ENCODE measurements around the gene PPP4R3B. TPM values are rescaled to one million over a fixed set of nuclear protein-coding genes. Genes with fewer than 3 reads are reported as not detected.

PPP4R3B gene
- total RNA-seq (34.7 TPM), polyA plus RNA-seq (ENCODE audit: insufficient read depth in 1 of 8, insufficient read length in 8 of 8, low replicate concordance in 1 of 8) (10 to 100 TPM; 33.4 to 52.0 (median 42.0) TPM)
- long read RNA-seq, donor 1, full-length matches to known transcripts = 2 of 2 reads
- long read RNA-seq, donor 1, partial matches to known transcripts = 0 of 2 reads
- long read RNA-seq, donor 1, other reads (novel, unspliced or antisense) = 0 of 2 reads
- long read RNA-seq, donor 2, full-length matches to known transcripts = 1 of 1 reads
- long read RNA-seq, donor 2, partial matches to known transcripts = 0 of 1 reads
- long read RNA-seq, donor 2, other reads (novel, unspliced or antisense) = 0 of 1 reads
- long read RNA-seq, donor 3, full-length matches to known transcripts = 3 of 8 reads
- long read RNA-seq, donor 3, partial matches to known transcripts = 5 of 8 reads
- long read RNA-seq, donor 3, other reads (novel, unspliced or antisense) = 0 of 8 reads
- long read RNA-seq, donor 4, full-length matches to known transcripts = 2 of 2 reads
- long read RNA-seq, donor 4, partial matches to known transcripts = 0 of 2 reads
- long read RNA-seq, donor 4, other reads (novel, unspliced or antisense) = 0 of 2 reads
- long read RNA-seq, donor 5, full-length matches to known transcripts = 2 of 29 reads
- long read RNA-seq, donor 5, partial matches to known transcripts = 27 of 29 reads
- long read RNA-seq, donor 5, other reads (novel, unspliced or antisense) = 0 of 29 reads
- long read RNA-seq, donor 6, full-length matches to known transcripts = 3 of 12 reads
- long read RNA-seq, donor 6, partial matches to known transcripts = 9 of 12 reads
- long read RNA-seq, donor 6, other reads (novel, unspliced or antisense) = 0 of 12 reads
- long read RNA-seq, donor 7, full-length matches to known transcripts = 2 of 2 reads
- long read RNA-seq, donor 7, partial matches to known transcripts = 0 of 2 reads
- long read RNA-seq, donor 7, other reads (novel, unspliced or antisense) = 0 of 2 reads
- long read RNA-seq, donor 8, full-length matches to known transcripts = 1 of 1 reads
- long read RNA-seq, donor 8, partial matches to known transcripts = 0 of 1 reads
- long read RNA-seq, donor 8, other reads (novel, unspliced or antisense) = 0 of 1 reads
- long read RNA-seq, donor 9, full-length matches to known transcripts = 4 of 4 reads
- long read RNA-seq, donor 9, partial matches to known transcripts = 0 of 4 reads
- long read RNA-seq, donor 9, other reads (novel, unspliced or antisense) = 0 of 4 reads
- long read RNA-seq, donor 10, full-length matches to known transcripts = 2 of 13 reads
- long read RNA-seq, donor 10, partial matches to known transcripts = 11 of 13 reads
- long read RNA-seq, donor 10, other reads (novel, unspliced or antisense) = 0 of 13 reads
- long read RNA-seq, donor 11 = 0 reads

DNA sequence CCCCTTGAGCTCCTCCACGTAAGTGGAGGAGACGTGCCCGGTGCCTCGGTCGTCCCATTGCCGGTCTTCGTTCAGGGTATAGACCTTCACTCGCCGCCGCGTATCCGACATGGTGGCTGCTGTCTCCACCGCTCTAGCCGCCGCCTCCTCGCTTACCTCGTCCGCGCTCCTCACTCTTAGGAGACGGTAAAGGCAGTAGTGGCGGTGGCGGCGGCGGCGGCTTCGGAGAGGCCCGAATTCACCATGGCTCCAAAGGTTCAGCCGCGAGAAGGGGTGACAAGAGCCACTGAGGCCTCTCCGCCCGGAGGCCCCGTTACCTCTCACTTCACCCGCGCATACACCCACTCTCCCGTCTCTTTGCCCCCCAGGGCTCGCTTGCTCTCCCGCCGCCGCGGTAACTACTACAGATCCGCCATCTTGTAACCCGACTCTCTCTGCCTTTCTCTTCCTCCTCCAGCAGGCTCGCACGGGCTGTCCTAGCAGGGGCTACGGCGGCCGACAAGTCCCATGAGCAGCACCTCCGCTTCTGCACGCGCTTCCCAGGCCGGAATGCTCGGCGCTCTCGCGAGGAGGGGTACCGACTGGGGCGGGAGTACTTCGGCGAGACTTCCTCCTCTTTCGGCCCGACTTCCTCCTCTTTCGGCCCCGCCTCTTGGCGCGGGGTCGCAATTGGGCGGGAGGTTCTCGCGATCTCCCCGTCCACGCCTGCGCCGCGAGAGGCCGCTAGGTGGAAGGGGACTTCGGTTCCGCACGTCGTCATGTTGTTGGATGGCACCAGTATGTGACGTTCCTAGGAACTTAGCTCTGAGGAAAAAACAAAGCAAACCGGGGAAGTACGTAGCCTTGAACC, at the start of gene PPP4R3B:
Gene PPP4R3B (minus strand): TSS at position 448 of the 850 bp plus-strand sequence. CDS start 337 bp downstream, at position 111.
- Histone ChIP-seq H3K4me3 (ENCODE audit: low read length) (peak within 1 kb of the TSS; percentile 80), H3K36me3 (ENCODE audit: control insufficient read depth, insufficient read depth, low read length) (peaks cover 3% of the 10 kb centered on the region), H3K9me3 (replicated peaks; ENCODE audit: control insufficient read depth, low read depth, low read length) (no peaks in the 10 kb centered on the region), H3K4me1 (ENCODE audit: control insufficient read depth, insufficient read depth, low read length) (peaks cover 10% of the 10 kb centered on the region), H3K27me3 (ENCODE audit: control insufficient read depth, insufficient read depth, low read length) (no peaks in the 10 kb centered on the region), H3K27ac (ENCODE audit: low read length) (peak within 1 kb of the TSS; percentile 98)
- DNase-seq = peak; percentile 100
- 0% methylated on average over 76 of the region's 82 CpGs for WGBS (ENCODE audit: insufficient coverage)

DNA sequence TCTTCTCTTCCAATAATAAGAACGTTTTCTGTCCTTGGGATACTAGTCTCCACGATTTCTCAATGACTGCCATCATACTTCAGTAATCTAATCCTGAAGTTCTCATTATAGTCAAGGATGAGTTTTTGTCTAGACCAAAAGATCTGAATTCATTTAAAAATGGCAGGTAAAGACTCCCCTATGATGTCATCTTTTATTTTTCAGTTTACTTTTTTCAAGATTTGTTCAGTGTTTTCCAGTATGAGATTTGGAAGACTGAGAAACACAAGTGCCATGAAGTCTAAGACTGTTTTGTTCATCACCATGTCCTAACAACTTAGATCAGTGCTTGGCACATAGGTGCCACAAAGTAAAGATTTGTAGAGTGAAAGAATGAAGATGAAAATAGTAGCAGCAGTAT, 35.8 kb upstream of the PPP4R3B start:
- Histone ChIP-seq H3K4me1 (ENCODE audit: control insufficient read depth, insufficient read depth, low read length) (no peaks in the 10 kb centered on the region), H3K36me3 (ENCODE audit: control insufficient read depth, insufficient read depth, low read length) (peaks cover 12% of the 10 kb centered on the region), H3K4me3 (ENCODE audit: low read length) (no peak overlapping the region), H3K9me3 (replicated peaks; ENCODE audit: control insufficient read depth, low read depth, low read length) (no peaks in the 10 kb centered on the region), H3K27ac (ENCODE audit: low read length) (no peak overlapping the region), H3K27me3 (ENCODE audit: control insufficient read depth, insufficient read depth, low read length) (no peaks in the 10 kb centered on the region)
- DNase-seq = no peak
- WGBS (ENCODE audit: insufficient coverage) = no CpG with 5 or more reads among the region's 2 CpGs

DNA sequence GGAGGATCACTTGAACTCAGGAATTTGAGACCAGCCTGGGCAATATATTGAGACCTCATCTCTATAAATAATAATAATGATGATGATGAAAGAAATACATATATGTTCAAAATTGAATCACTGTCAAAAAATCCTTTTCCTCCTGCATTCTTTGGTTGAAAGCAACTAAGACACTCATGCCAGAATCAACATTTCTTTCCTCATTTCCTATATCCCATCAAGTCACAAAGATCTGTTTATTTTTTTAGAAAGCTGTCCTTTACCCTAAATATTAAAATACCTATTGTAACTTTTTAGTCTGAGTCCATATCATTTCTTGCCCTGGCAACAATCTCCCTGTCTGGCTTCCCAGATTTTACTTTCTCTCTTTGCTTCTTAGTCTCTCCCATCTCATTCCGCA, 31.8 kb upstream of the PPP4R3B start:
- no peak for DNase-seq
- Histone ChIP-seq H3K4me1 (ENCODE audit: control insufficient read depth, insufficient read depth, low read length) (no peaks in the 10 kb centered on the region), H3K4me3 (ENCODE audit: low read length) (no peak overlapping the region), H3K9me3 (replicated peaks; ENCODE audit: control insufficient read depth, low read depth, low read length) (no peaks in the 10 kb centered on the region), H3K27me3 (ENCODE audit: control insufficient read depth, insufficient read depth, low read length) (no peaks in the 10 kb centered on the region), H3K36me3 (ENCODE audit: control insufficient read depth, insufficient read depth, low read length) (peaks cover 17% of the 10 kb centered on the region), H3K27ac (ENCODE audit: low read length) (no peak overlapping the region)
- whole genome bisulfite sequencing (ENCODE audit: insufficient coverage) = 100% methylated on average over 1 of the region's 1 CpG

DNA sequence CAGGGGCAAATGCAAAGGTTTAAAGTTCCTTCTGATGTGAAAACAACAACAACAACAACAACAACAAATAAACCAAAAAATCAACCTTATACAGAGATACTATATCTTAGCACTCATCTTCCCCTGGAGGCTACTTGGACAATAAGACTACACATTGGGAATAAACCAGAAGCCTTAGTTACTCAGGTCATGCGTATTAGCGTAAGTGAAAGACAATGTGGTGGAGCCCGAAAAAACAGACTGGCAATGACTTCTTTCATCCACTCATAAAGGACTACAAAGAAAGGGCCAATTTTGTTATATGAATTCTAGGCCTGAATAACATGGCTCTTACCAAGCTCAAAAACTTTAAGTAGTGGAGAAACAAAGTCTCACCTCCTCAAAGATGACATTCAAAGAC, 19.4 kb upstream of the PPP4R3B start:
- no peaks in the 10 kb centered on the region for H3K9me3 ChIP-seq (replicated peaks; ENCODE audit: control insufficient read depth, low read depth, low read length)
- no peak for DNase-seq
- H3K4me3 ChIP-seq (ENCODE audit: low read length) = no peak overlapping the region
- H3K27ac ChIP-seq (ENCODE audit: low read length) = no peak overlapping the region
- WGBS (ENCODE audit: insufficient coverage) = no CpG with 5 or more reads among the region's 3 CpGs
- no peaks in the 10 kb centered on the region for H3K4me1 ChIP-seq (ENCODE audit: control insufficient read depth, insufficient read depth, low read length)
- peaks cover 28% of the 10 kb centered on the region for H3K36me3 ChIP-seq (ENCODE audit: control insufficient read depth, insufficient read depth, low read length)
- H3K27me3 ChIP-seq (ENCODE audit: control insufficient read depth, insufficient read depth, low read length) = no peaks in the 10 kb centered on the region

DNA sequence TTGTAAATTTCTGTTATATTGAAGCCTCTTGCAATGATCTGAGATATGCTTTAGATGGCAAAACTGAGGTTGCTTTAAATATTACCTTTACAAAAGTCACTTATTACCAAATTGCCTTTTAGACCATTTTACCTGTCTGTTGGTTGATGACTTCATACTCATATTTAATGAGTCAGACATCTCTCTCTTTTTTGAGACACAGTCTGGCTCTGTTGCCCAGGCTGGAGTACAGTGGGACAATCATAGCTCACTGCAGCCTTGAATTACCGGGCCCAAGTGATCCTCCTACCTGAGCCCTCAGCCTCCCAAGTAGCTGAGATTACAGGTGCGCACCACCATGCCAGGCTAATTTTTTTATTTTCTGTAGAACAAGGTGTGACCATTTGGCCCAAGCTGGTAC, 11.5 kb upstream of the PPP4R3B start:
- 88% methylated on average over 1 of the region's 2 CpGs for WGBS (ENCODE audit: insufficient coverage)
- H3K27ac ChIP-seq (ENCODE audit: low read length) = no peak overlapping the region
- H3K27me3 ChIP-seq (ENCODE audit: control insufficient read depth, insufficient read depth, low read length) = no peaks in the 10 kb centered on the region
- H3K4me3 ChIP-seq (ENCODE audit: low read length) = no peak overlapping the region
- peaks cover 4% of the 10 kb centered on the region for H3K36me3 ChIP-seq (ENCODE audit: control insufficient read depth, insufficient read depth, low read length)
- H3K4me1 ChIP-seq (ENCODE audit: control insufficient read depth, insufficient read depth, low read length) = no peaks in the 10 kb centered on the region
- DNase-seq = no peak
- no peaks in the 10 kb centered on the region for H3K9me3 ChIP-seq (replicated peaks; ENCODE audit: control insufficient read depth, low read depth, low read length)

DNA sequence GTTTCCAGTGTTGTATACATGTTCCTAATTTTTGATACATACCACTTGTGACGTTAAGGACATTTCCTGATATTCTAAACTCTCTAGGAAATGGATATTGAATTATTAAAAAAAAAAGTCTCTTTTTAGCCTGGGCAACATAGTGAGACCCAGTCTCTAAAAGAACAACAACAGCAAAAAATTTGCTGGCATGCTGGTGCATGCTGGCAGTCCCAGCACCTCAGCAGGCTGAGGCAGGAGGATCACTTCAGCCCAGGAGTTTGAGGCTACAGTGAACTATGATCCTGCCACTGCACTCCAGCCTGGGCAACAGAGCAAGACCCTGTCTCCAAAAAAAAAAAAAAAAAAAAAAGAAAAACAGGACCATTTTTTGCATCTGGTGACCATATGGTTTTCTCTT, 10.5 kb upstream of the PPP4R3B start:
- DNase-seq = no peak
- Histone ChIP-seq H3K27ac (ENCODE audit: low read length) (no peak overlapping the region), H3K4me1 (ENCODE audit: control insufficient read depth, insufficient read depth, low read length) (no peaks in the 10 kb centered on the region), H3K27me3 (ENCODE audit: control insufficient read depth, insufficient read depth, low read length) (no peaks in the 10 kb centered on the region), H3K4me3 (ENCODE audit: low read length) (no peak overlapping the region), H3K9me3 (replicated peaks; ENCODE audit: control insufficient read depth, low read depth, low read length) (no peaks in the 10 kb centered on the region), H3K36me3 (ENCODE audit: control insufficient read depth, insufficient read depth, low read length) (peaks cover 8% of the 10 kb centered on the region)
- WGBS (ENCODE audit: insufficient coverage) = no CpG with 5 or more reads among the region's 1 CpG

DNA sequence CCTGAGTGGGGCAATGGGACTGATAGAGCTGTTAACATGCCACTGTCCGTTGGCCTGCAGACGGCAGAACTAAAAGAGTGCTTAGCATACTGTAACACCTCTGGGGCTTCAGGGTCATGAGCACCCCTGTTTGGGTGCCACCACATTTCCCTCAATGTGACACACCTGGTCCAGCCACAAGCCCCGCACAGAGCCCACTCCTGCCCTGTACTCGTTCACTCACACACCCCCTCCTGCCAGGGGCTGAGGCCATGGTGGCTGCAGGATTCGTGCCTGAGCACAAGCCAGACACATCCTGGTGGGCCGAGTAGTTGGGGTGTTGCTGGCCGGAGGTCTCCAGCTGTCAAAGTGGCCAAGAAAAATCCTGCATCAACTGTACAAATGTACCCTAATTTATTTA, 4.4 kb upstream of the PPP4R3B start:
- no peaks in the 10 kb centered on the region for H3K9me3 ChIP-seq (replicated peaks; ENCODE audit: control insufficient read depth, low read depth, low read length)
- WGBS (ENCODE audit: insufficient coverage) = 92% methylated on average over 4 of the region's 7 CpGs
- H3K4me3 ChIP-seq (ENCODE audit: low read length) = no peak overlapping the region
- no peak overlapping the region for H3K27ac ChIP-seq (ENCODE audit: low read length)
- no peak for DNase-seq
- H3K27me3 ChIP-seq (ENCODE audit: control insufficient read depth, insufficient read depth, low read length) = no peaks in the 10 kb centered on the region
- H3K4me1 ChIP-seq (ENCODE audit: control insufficient read depth, insufficient read depth, low read length) = peaks cover 6% of the 10 kb centered on the region
- peaks cover 10% of the 10 kb centered on the region for H3K36me3 ChIP-seq (ENCODE audit: control insufficient read depth, insufficient read depth, low read length)

DNA sequence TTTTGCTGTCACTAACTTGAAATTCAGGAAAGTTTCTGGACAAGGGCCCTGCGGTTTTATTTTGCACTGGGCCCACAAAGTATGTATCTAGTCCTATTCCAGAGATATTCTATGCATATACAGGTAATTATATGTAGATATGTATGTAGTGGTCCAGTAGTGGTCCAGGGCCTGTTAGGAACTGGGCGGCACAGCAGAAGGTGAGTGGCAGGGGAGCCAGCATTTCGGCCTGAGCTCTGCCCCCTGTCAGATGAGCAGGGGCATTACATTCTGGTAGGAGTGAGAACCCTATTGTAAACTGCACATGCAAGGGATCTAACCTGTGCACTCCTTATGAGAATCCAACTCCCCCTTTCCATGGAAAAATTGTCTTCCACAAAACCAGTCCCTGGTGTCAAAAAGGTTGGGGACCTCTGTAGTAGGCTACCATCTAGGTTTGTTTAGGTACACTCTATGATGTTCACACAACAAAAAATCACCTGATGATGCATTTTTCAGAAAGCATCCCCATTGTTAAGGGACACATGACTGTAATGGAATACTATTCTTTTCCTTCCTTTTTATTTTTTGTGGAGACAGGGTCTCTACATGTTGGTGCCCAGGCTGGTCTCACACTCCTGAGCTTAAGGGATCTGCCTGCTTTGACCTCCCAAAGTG, 2.8 kb upstream of the PPP4R3B start:
- H3K27ac ChIP-seq (ENCODE audit: low read length) = no peak overlapping the region
- H3K9me3 ChIP-seq (replicated peaks; ENCODE audit: control insufficient read depth, low read depth, low read length) = no peaks in the 10 kb centered on the region
- no peaks in the 10 kb centered on the region for H3K27me3 ChIP-seq (ENCODE audit: control insufficient read depth, insufficient read depth, low read length)
- H3K4me3 ChIP-seq (ENCODE audit: low read length) = no peak overlapping the region
- H3K4me1 ChIP-seq (ENCODE audit: control insufficient read depth, insufficient read depth, low read length) = peaks cover 10% of the 10 kb centered on the region
- no peak for DNase-seq
- H3K36me3 ChIP-seq (ENCODE audit: control insufficient read depth, insufficient read depth, low read length) = peaks cover 5% of the 10 kb centered on the region
- 100% methylated on average over 1 of the region's 3 CpGs for WGBS (ENCODE audit: insufficient coverage)

Measured in muscle of leg (tissue), 16 donors.